ENCODE measurements around the gene MEF2C. TPM values are rescaled to one million over a fixed set of nuclear protein-coding genes. Genes with fewer than 3 reads are reported as not detected.
"Not testable (repeated sequence)": the region's sequence is repeated elsewhere in the genome, so short reads cannot be mapped to it uniquely, and the experiment has no call there.

The MEF2C gene
- total and polyA plus RNA-seq, 2 donors: 8.0 to 12.8 TPM

GRCh38 chr5:88808153-88808552 is 74.8 kb downstream of the MEF2C start:
- 96% methylated on average over 2 of the region's 2 CpGs for WGBS
- no peak for DNase-seq (ENCODE audit: low read depth in 6 of 9, low spot score in 9 of 9)
- H3K36me3 ChIP-seq (ENCODE audit: control insufficient read depth in 2 of 2, insufficient read depth in 2 of 2, low read length in 1 of 2): no peaks in the 10 kb centered on the region
- no peak overlapping the region for H3K4me3 ChIP-seq (ENCODE audit: low read length in 2 of 2)
- no peaks in the 10 kb centered on the region for H3K9me3 ChIP-seq (ENCODE audit: control insufficient read depth in 2 of 2, insufficient read depth in 1 of 2, low read length in 1 of 2)
- no peaks in the 10 kb centered on the region for H3K27me3 ChIP-seq (ENCODE audit: control insufficient read depth in 2 of 2, insufficient read depth in 1 of 2, low read length in 1 of 2)
- H3K4me1 ChIP-seq (ENCODE audit: control insufficient read depth in 2 of 2, insufficient read depth in 2 of 2, low read length in 2 of 2): no peaks in the 10 kb centered on the region
- no peak overlapping the region for H3K27ac ChIP-seq (ENCODE audit: low read depth in 1 of 2, low read length in 1 of 2)

- Histone ChIP-seq H3K9me3 (ENCODE audit: control insufficient read depth in 2 of 2, insufficient read depth in 1 of 2, low read length in 1 of 2) (no peaks in the 10 kb centered on the region), H3K36me3 (ENCODE audit: control insufficient read depth in 2 of 2, insufficient read depth in 2 of 2, low read length in 1 of 2) (no peaks in the 10 kb centered on the region), H3K27ac (ENCODE audit: low read depth in 1 of 2, low read length in 1 of 2) (no peak overlapping the region), H3K4me1 (ENCODE audit: control insufficient read depth in 2 of 2, insufficient read depth in 2 of 2, low read length in 2 of 2) (no peaks in the 10 kb centered on the region), H3K27me3 (ENCODE audit: control insufficient read depth in 2 of 2, insufficient read depth in 1 of 2, low read length in 1 of 2) (no peaks in the 10 kb centered on the region), H3K4me3 (ENCODE audit: low read length in 2 of 2) (no peak overlapping the region)
- 98% methylated on average over 8 of the region's 8 CpGs for WGBS
- no peak for DNase-seq (ENCODE audit: low read depth in 6 of 9, low spot score in 9 of 9)
These were observed 75.7 kb downstream of the MEF2C start for GRCh38 chr5:88807327-88807726.

GRCh38 chr5:88806338-88806737 is 76.6 kb downstream of the MEF2C start:
- Histone ChIP-seq H3K36me3 (ENCODE audit: control insufficient read depth in 2 of 2, insufficient read depth in 2 of 2, low read length in 1 of 2) (no peaks in the 10 kb centered on the region), H3K4me3 (ENCODE audit: low read length in 2 of 2) (no peak overlapping the region), H3K27ac (ENCODE audit: low read depth in 1 of 2, low read length in 1 of 2) (no peak overlapping the region), H3K4me1 (ENCODE audit: control insufficient read depth in 2 of 2, insufficient read depth in 2 of 2, low read length in 2 of 2) (no peaks in the 10 kb centered on the region), H3K9me3 (ENCODE audit: control insufficient read depth in 2 of 2, insufficient read depth in 1 of 2, low read length in 1 of 2) (no peaks in the 10 kb centered on the region), H3K27me3 (ENCODE audit: control insufficient read depth in 2 of 2, insufficient read depth in 1 of 2, low read length in 1 of 2) (no peaks in the 10 kb centered on the region)
- no peak for DNase-seq (ENCODE audit: low read depth in 6 of 9, low spot score in 9 of 9)

DNA sequence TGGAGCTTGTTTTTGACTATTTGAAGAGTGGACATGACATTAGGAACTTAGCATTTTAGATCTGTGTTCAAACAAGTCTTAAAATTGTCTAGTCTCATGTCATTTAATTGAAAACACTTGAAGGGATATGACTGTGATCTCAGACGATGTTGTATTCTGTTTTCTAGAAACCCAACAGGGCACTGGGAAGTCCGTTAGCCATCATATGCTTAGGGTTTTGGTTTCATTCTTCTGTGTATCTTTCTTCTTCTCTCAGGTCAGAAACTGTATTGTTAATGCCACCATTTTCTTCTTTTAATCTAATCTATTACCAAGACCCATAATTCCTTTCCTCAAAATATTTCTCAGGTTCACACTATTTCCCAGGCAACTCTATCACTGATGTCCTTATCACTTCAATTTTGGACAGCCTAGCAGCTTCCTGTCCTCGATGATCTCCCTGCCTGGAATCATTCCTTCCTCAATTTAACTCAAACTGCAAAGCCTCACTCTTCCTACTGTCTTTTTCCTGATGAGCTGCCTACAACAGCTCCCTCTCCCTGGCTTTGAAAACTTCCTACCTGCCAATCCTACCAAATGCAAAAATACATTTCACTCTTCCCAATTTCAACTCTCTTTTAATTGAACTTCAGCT is 77.7 kb downstream of the MEF2C start:
- WGBS: 80% methylated on average over 3 of the region's 3 CpGs
- H3K36me3 ChIP-seq (ENCODE audit: control insufficient read depth in 2 of 2, insufficient read depth in 2 of 2, low read length in 1 of 2): no peaks in the 10 kb centered on the region
- H3K4me3 ChIP-seq (ENCODE audit: low read length in 2 of 2): no peak overlapping the region
- no peaks in the 10 kb centered on the region for H3K27me3 ChIP-seq (ENCODE audit: control insufficient read depth in 2 of 2, insufficient read depth in 1 of 2, low read length in 1 of 2)
- DNase-seq (ENCODE audit: low read depth in 6 of 9, low spot score in 9 of 9): no peak
- no peaks in the 10 kb centered on the region for H3K9me3 ChIP-seq (ENCODE audit: control insufficient read depth in 2 of 2, insufficient read depth in 1 of 2, low read length in 1 of 2)
- no peaks in the 10 kb centered on the region for H3K4me1 ChIP-seq (ENCODE audit: control insufficient read depth in 2 of 2, insufficient read depth in 2 of 2, low read length in 2 of 2)
- H3K27ac ChIP-seq (ENCODE audit: low read depth in 1 of 2, low read length in 1 of 2): no peak overlapping the region

- DNase-seq (ENCODE audit: low read depth in 6 of 9, low spot score in 9 of 9): no peak
- no peaks in the 10 kb centered on the region for H3K9me3 ChIP-seq (ENCODE audit: control insufficient read depth in 2 of 2, insufficient read depth in 1 of 2, low read length in 1 of 2)
- H3K27me3 ChIP-seq (ENCODE audit: control insufficient read depth in 2 of 2, insufficient read depth in 1 of 2, low read length in 1 of 2): no peaks in the 10 kb centered on the region
- H3K4me3 ChIP-seq (ENCODE audit: low read length in 2 of 2): no peak overlapping the region
- no peak overlapping the region for H3K27ac ChIP-seq (ENCODE audit: low read depth in 1 of 2, low read length in 1 of 2)
- 97% methylated on average over 11 of the region's 11 CpGs for WGBS
- no peaks in the 10 kb centered on the region for H3K36me3 ChIP-seq (ENCODE audit: control insufficient read depth in 2 of 2, insufficient read depth in 2 of 2, low read length in 1 of 2)
- H3K4me1 ChIP-seq (ENCODE audit: control insufficient read depth in 2 of 2, insufficient read depth in 2 of 2, low read length in 2 of 2): no peaks in the 10 kb centered on the region
These were observed 78.5 kb downstream of the MEF2C start for GRCh38 chr5:88804444-88804843.

DNA sequence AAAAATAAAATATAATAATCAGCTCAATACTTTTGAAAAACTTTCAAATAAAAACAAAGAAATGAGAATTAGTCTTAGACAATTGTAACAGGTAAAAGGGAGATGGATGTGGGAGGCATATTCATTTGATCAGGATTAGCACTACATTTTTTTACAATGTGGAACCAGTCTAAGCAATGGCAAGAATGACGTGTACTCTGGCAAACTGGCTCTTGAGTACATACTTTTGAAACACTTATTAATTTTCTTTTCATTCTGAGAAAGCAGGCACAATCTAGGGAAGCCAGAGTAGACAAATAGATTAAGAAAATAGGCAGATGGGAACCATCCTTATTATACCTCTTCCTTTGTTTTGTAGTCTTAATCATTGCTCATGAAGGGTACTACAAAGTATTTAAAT is 79.7 kb downstream of the MEF2C start:
- 95% methylated on average over 1 of the region's 1 CpG for WGBS
- Histone ChIP-seq H3K9me3 (ENCODE audit: control insufficient read depth in 2 of 2, insufficient read depth in 1 of 2, low read length in 1 of 2) (no peaks in the 10 kb centered on the region), H3K36me3 (ENCODE audit: control insufficient read depth in 2 of 2, insufficient read depth in 2 of 2, low read length in 1 of 2) (no peaks in the 10 kb centered on the region), H3K4me3 (ENCODE audit: low read length in 2 of 2) (no peak overlapping the region), H3K27ac (ENCODE audit: low read depth in 1 of 2, low read length in 1 of 2) (no peak overlapping the region), H3K4me1 (ENCODE audit: control insufficient read depth in 2 of 2, insufficient read depth in 2 of 2, low read length in 2 of 2) (no peaks in the 10 kb centered on the region), H3K27me3 (ENCODE audit: control insufficient read depth in 2 of 2, insufficient read depth in 1 of 2, low read length in 1 of 2) (no peaks in the 10 kb centered on the region)
- no peak for DNase-seq (ENCODE audit: low read depth in 6 of 9, low spot score in 9 of 9)

GRCh38 chr5:88799938-88800535 is 82.9 kb downstream of the MEF2C start:
- Histone ChIP-seq H3K4me1 (ENCODE audit: control insufficient read depth in 2 of 2, insufficient read depth in 2 of 2, low read length in 2 of 2) (no peaks in the 10 kb centered on the region), H3K27ac (ENCODE audit: low read depth in 1 of 2, low read length in 1 of 2) (no peak overlapping the region), H3K4me3 (ENCODE audit: low read length in 2 of 2) (no peak overlapping the region), H3K9me3 (ENCODE audit: control insufficient read depth in 2 of 2, insufficient read depth in 1 of 2, low read length in 1 of 2) (no peaks in the 10 kb centered on the region), H3K27me3 (ENCODE audit: control insufficient read depth in 2 of 2, insufficient read depth in 1 of 2, low read length in 1 of 2) (no peaks in the 10 kb centered on the region), H3K36me3 (ENCODE audit: control insufficient read depth in 2 of 2, insufficient read depth in 2 of 2, low read length in 1 of 2) (no peaks in the 10 kb centered on the region)
- WGBS: 96% methylated on average over 2 of the region's 2 CpGs
- DNase-seq (ENCODE audit: low read depth in 6 of 9, low spot score in 9 of 9): no peak

- not testable (repeated sequence) for H3K36me3 ChIP-seq (ENCODE audit: control insufficient read depth in 2 of 2, insufficient read depth in 2 of 2, low read length in 1 of 2); H3K27me3 ChIP-seq (ENCODE audit: control insufficient read depth in 2 of 2, insufficient read depth in 1 of 2, low read length in 1 of 2); H3K4me3 ChIP-seq (ENCODE audit: low read length in 2 of 2); H3K4me1 ChIP-seq (ENCODE audit: control insufficient read depth in 2 of 2, insufficient read depth in 2 of 2, low read length in 2 of 2); DNase-seq (ENCODE audit: low read depth in 6 of 9, low spot score in 9 of 9); H3K9me3 ChIP-seq (ENCODE audit: control insufficient read depth in 2 of 2, insufficient read depth in 1 of 2, low read length in 1 of 2); H3K27ac ChIP-seq (ENCODE audit: low read depth in 1 of 2, low read length in 1 of 2)
- 97% methylated on average over 7 of the region's 7 CpGs for WGBS
These were observed 84.1 kb downstream of the MEF2C start for GRCh38 chr5:88798933-88799332.

GRCh38 chr5:88793797-88794196 is 89.2 kb downstream of the MEF2C start:
- H3K36me3 ChIP-seq (ENCODE audit: control insufficient read depth in 2 of 2, insufficient read depth in 2 of 2, low read length in 1 of 2); H3K27ac ChIP-seq (ENCODE audit: low read depth in 1 of 2, low read length in 1 of 2); H3K27me3 ChIP-seq (ENCODE audit: control insufficient read depth in 2 of 2, insufficient read depth in 1 of 2, low read length in 1 of 2); H3K4me3 ChIP-seq (ENCODE audit: low read length in 2 of 2); DNase-seq (ENCODE audit: low read depth in 6 of 9, low spot score in 9 of 9); H3K4me1 ChIP-seq (ENCODE audit: control insufficient read depth in 2 of 2, insufficient read depth in 2 of 2, low read length in 2 of 2); H3K9me3 ChIP-seq (ENCODE audit: control insufficient read depth in 2 of 2, insufficient read depth in 1 of 2, low read length in 1 of 2): not testable (repeated sequence)
- 97% methylated on average over 3 of the region's 3 CpGs for WGBS
